Stimulated activated CD8-positive, alpha-beta memory T cell treated with anti-CD3 and anti-CD28 coated beads, Interleukin-4, amount 100 ng/mL, for 48 hours (primary cell): Measurements from ENCODE around the gene NSMCE3.
"Not testable (repeated sequence)": the region's sequence is repeated elsewhere in the genome, so short reads cannot be mapped to it uniquely, and the experiment has no call there.

ENCODE experiments used
- DNase-seq: peaks from one replicate; pipeline ENCODE4 v3.0.0-alpha.2; 2020

The NSMCE3 gene

DNA sequence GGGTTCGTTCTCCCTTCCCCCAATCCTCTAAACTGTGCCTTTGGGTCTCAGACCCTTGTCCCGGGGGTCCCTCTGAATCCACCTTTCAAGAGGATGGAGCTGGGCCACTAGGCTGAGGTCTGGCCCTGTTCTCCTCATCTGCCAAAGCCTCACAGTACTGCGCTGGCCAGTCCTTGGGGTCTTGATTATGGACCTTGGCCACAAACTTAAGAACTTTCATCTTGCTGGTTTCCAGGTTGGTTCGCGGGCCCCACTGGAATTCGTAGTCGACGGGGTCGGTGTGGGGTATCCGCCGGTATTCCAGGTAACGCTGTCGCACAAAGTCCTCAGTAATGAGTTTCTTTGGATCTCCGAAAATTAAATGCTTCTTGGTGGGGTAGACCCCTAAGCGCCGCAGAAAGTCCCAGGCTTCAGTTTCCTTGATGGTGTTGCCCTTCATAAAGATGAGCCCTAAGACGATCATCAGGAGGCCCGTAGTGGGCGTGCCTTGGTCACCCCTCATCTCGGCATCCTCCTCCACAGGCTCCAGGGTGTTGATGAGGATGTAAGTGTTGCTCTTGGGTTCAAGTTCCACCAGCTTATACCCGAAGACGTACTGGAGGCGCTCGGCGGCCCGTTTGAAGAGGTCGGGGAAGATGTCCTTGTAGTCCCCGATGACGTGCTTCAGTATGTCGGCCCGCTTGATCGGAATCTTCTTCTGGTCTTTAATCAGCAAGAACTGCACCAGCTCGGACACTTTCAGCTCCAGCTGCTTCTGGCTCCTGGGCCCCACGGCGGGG lies 727 bp downstream of the NSMCE3 start:
- DNase-seq = peak; percentile 66

DNA sequence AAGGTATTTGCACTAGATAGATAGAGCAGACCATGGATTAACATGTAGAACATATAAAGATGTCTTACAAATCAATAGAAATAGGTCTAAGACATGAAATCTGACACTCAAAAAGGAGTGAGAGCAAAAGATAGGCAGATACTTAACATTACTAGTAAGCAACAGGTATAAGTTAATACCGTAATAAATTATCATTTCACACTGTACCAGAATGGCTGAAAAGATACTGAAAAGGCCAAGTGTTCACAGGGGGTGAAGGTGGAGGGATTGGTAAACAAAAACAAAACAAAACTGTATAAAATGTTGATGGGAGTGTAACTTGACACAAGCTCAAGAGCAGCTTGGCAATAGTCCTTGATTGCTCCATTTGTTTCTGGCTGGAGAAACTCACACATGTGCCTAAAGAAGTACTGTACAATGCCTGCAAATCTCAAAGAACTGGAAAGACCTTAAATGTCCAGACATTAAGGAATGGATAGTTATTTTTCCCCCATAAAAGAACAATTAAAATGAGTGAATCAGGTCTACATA lies 3.5 kb downstream of the NSMCE3 start:
- DNase-seq = no peak

GRCh38 chr15:29263289-29263688 lies 6.3 kb downstream of the NSMCE3 start:
- DNase-seq = no peak

DNA sequence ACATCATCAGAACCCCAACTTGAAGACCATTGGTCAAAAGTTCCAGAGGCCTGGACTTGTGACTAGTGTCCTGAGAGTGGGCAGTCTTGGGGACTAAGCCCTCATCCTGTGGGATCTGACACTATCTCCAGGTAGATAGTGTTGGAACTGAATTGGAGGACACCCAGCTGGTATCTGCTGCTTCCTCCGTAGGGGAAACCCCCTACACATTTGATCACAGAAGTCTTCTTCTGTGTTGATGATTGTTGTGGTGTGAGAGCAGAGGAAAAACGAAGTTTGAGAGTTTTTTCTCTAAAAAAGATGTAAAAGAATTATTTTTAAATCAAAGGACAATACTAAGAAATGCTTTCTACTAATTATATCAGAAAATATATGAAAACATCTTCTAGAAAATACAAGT lies 6.9 kb downstream of the NSMCE3 start:
- DNase-seq = no peak

DNA sequence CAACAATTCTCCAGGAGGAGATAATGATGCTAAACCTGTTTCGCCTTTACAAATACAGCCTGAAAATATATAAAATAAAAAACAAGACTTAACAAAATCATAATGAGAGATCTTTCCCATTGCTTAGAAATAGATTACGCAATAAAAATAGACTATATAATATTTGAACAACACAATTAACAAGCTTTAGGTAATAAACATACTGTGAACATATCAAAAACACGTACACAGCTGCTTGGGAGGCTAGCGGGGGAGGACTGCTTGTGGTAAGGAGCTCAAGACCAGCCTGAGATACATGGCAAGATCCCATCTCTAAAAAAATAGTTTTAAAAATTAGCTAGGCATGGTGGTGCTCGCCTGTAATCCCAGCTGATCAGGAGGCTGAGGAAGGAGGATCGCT lies 8.7 kb downstream of the NSMCE3 start:
- no peak for DNase-seq

- DNase-seq = no peak
Observed at GRCh38 chr15:29259233-29259632, 10.4 kb downstream of the NSMCE3 start.

DNA sequence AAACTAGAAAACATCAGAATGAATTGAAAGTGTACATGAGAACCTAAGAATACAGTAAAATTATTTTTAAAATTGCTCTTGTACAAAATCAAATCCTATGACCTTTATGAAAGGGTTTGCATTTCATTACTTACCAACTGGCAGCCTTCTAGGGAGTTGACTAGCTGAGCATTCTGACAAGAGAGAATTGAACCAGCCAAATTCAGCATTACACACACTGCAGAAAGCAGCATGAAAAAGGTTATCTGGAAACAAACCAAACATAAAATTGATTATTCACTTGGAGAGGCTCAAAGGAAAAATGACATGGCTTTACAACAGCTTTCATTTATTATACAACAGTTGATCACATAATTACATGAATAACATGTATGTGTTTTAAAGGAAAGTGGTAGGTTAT lies 17.4 kb downstream of the NSMCE3 start:
- no peak for DNase-seq

GRCh38 chr15:29244544-29244943 lies 25.1 kb downstream of the NSMCE3 start:
- DNase-seq = no peak

- no peak for DNase-seq
Observed at GRCh38 chr15:29244123-29244522, 25.5 kb downstream of the NSMCE3 start.

GRCh38 chr15:29242456-29243242 lies 27.0 kb downstream of the NSMCE3 start:
- DNase-seq = no peak

DNA sequence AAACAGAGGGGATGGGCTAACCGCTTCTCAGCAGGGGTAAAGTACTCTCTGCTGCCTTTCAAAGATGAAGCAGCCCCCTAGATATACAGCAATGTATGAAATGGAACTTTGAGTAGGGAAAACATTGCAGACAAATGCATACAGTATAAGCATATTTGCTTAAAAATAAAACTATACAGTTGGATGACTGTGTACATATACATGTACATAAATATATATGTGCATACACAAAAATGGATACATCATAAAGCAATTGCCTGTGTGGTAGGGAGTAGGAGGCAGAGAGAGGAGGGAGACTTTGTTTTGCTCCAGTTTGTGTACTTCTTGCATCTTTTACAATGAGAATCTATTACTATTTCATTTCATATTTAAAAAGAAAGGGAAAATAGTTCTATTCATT lies 28.4 kb downstream of the NSMCE3 start:
- no peak for DNase-seq

GRCh38 chr15:29239395-29239794 lies 30.2 kb downstream of the NSMCE3 start:
- no peak for DNase-seq

DNA sequence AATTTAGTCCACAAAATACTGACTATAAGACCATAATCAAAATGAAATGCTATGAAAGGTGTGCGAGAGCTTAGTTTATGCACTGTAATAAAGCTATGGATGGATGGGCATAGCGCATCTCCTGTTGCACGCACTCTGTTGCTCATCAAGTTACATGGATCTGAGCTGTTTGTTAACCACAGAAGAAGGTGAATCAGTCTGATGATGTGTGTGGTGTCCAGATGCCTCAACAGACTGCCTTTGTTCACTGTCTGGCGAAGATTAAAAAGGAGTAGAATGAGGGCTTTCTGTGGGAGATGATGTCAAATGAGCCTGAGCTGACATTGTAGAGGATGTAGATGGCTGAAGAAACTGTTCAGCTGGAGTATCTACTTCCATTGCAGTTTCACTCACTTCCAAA lies 36.1 kb downstream of the NSMCE3 start:
- no peak for DNase-seq

DNA sequence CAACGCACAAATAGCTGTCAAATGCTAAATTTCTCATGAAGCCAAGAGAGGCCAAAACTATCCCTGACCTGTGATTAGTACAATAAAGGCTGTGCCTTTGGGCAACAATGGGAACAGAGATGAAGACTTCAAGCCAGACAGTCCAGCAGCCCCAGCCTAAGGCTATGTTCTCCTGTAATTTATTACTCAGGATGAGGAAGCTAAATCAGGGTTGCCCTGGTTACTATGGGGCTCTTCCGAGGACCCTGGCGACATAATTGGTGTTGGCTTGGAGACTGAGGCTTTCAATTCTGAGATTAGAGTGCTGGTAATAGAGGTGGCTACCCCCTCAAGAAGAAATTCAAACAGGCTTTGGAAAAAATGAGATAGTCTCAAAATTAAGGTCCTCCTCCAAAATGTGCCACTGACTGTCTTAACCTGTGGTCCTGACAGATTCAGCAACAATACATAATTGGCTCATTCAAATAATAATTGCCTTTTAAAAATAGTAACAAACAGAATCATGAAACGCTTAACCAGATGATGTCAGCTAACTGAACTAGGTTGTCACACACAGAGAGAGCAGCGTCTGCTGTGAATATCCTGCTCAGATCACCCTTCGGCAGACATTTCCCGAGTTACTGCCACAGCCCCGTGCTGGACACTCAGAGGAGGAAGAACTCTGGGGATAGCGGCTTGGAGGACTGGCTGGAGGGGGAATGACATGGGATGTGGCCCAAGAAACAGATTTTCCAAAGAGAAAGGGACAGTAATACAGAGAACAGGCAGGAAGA lies 43.0 kb downstream of the NSMCE3 start:
- no peak for DNase-seq

- DNase-seq = no peak
Observed at GRCh38 chr15:29225534-29226234, 43.9 kb downstream of the NSMCE3 start.

- DNase-seq = not testable (repeated sequence)
Observed at GRCh38 chr15:29224987-29225363, 44.6 kb downstream of the NSMCE3 start.

- not testable (repeated sequence) for DNase-seq
Observed at GRCh38 chr15:29224235-29224986, 45.2 kb downstream of the NSMCE3 start.

- DNase-seq = no peak
Observed at GRCh38 chr15:29223640-29224039, 46.0 kb downstream of the NSMCE3 start.

DNA sequence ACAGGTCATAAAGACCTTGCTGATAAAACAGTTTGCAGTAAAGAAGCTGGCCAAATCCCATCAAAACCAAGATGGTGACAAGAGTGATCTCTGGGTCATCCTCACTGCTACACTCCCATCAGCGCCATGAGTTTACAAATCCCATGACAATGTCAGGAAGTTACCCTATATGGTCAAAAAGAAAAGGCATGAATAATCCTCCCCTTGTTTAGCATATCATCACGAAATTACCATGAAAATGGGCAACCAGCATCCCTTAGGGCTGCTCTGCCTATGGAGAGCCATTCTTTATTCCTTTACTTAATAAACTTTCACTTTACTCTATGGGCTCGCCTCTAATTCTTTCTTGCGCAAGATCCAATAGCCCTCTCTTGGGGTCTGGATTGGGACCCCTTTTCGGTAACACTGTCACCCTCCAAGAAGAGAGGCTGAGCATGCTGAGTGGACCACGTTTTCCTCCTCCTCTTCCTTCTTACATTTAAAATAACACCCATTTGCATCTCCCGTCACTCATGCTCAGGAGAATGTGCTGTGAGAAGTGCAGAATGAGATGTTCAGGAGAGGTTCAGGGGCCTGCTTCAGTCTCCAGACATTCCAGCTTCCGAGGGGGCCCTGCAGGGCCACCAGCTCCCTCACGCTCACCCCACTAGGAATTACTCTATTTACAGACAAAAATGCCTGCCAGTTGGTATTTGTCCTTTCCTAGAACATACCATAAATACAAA lies 47.3 kb downstream of the NSMCE3 start:
- no peak for DNase-seq

GRCh38 chr15:29220852-29221251 lies 48.8 kb downstream of the NSMCE3 start:
- DNase-seq = no peak

GRCh38 chr15:29216955-29217354 lies 52.7 kb downstream of the NSMCE3 start:
- DNase-seq = no peak
